ENCODE results near the gene UNC5C. TPM values are rescaled to one million over a fixed set of nuclear protein-coding genes. Genes with fewer than 3 reads are reported as not detected.

Gene UNC5C
- total RNA-seq, 1 experiment from 2014 or later, result 1.0 TPM

- TF ChIP-seq ZSCAN18 (CRISPR knock-in tag; IDR thresholded peaks at IDR 0.05) (no peak), RORB (CRISPR knock-in tag; IDR thresholded peaks at IDR 0.05) (no peak), ZBTB21 (CRISPR knock-in tag; IDR thresholded peaks at IDR 0.05; ENCODE audit: borderline replicate concordance) (no peak), CREB1 (CRISPR knock-in tag; IDR thresholded peaks at IDR 0.05) (no peak), ZNF263 (CRISPR knock-in tag; IDR thresholded peaks at IDR 0.05; ENCODE audit: low read depth) (no peak), ATF1 (CRISPR knock-in tag; IDR thresholded peaks at IDR 0.05) (no peak)
Measured at GRCh38 chr4:95162867-95163266, 385.9 kb downstream of the UNC5C start (continued).

GRCh38 chr4:95161781-95162469 lies 386.8 kb downstream of the UNC5C start:
- Mint-ChIP-seq H3K4me1 (peaks cover 24% of the 10 kb centered on the region), H3K27ac (no peak overlapping the region), H3K36me3 (no peaks in the 10 kb centered on the region), H3K27me3 (ENCODE audit: low read depth) (no peaks in the 10 kb centered on the region), H3K9me3 (no peaks in the 10 kb centered on the region), H3K4me3 (no peak overlapping the region)
- CTCF ChIA-PET, result no interaction called here
- TF ChIP-seq NR1H2 (CRISPR knock-in tag; IDR thresholded peaks at IDR 0.05) (no peak), JUN (CRISPR knock-in tag; IDR thresholded peaks at IDR 0.05) (no peak), GABPB1 (CRISPR knock-in tag; IDR thresholded peaks at IDR 0.05) (no peak), ZMAT4 (CRISPR knock-in tag; IDR thresholded peaks at IDR 0.05) (no peak), CBFB (CRISPR knock-in tag; IDR thresholded peaks at IDR 0.05; ENCODE audit: low read depth) (no peak), ZNF232 (CRISPR knock-in tag; IDR thresholded peaks at IDR 0.05) (no peak)
- ATAC-seq (no peak), DNase-seq (ENCODE audit: low spot score) (no peak)
- POLR2A ChIA-PET, result interaction anchor here (0.6 kb wide), 1 partner anchor 230 kb away, joined by 3 read pairs; no protein-coding TSS in a partner anchor

GRCh38 chr4:95159384-95159783 lies 389.4 kb downstream of the UNC5C start:
- no peaks in the 10 kb centered on the region for H3K36me3 Mint-ChIP-seq
- ATAC-seq, result peak; percentile 53
- no peak overlapping the region for H3K4me3 Mint-ChIP-seq
- DNase-seq (ENCODE audit: low spot score), result no peak
- H3K27ac Mint-ChIP-seq, result no peak overlapping the region
- CTCF ChIA-PET, result no interaction called here
- H3K4me1 Mint-ChIP-seq, result peaks cover 26% of the 10 kb centered on the region
- H3K27me3 Mint-ChIP-seq (ENCODE audit: low read depth), result no peaks in the 10 kb centered on the region
- POLR2A ChIA-PET, result interaction anchor here (0.7 kb wide), 1 partner anchor 49 kb away, joined by 3 read pairs; no protein-coding TSS in a partner anchor
- H3K9me3 Mint-ChIP-seq, result no peaks in the 10 kb centered on the region
- TF ChIP-seq SMAD4 (CRISPR knock-in tag; IDR thresholded peaks at IDR 0.05), result no peak
- TF ChIP-seq FOXK1 (CRISPR knock-in tag; IDR thresholded peaks at IDR 0.05), result no peak
- TF ChIP-seq ETV6 (CRISPR knock-in tag; IDR thresholded peaks at IDR 0.05), result no peak
- no peak for TF ChIP-seq NR2C2 (CRISPR knock-in tag; IDR thresholded peaks at IDR 0.05)
- no peak for TF ChIP-seq CTCF (IDR thresholded peaks at IDR 0.05)
- TF ChIP-seq KAT7 (CRISPR knock-in tag; IDR thresholded peaks at IDR 0.05; ENCODE audit: borderline replicate concordance), result no peak
- no peak for TF ChIP-seq ZNF512 (CRISPR knock-in tag; IDR thresholded peaks at IDR 0.05; ENCODE audit: borderline replicate concordance)
- no peak for TF ChIP-seq NFYB (CRISPR knock-in tag; conservative IDR thresholded peaks at IDR 0.05; ENCODE audit: low read depth)
- TF ChIP-seq TEAD4 (CRISPR knock-in tag; IDR thresholded peaks at IDR 0.05), result no peak
- TF ChIP-seq SMAD3 (CRISPR knock-in tag; IDR thresholded peaks at IDR 0.05; ENCODE audit: borderline replicate concordance), result no peak
- no peak for TF ChIP-seq NR1H2 (CRISPR knock-in tag; IDR thresholded peaks at IDR 0.05)
- no peak for TF ChIP-seq SOX15 (CRISPR knock-in tag; IDR thresholded peaks at IDR 0.05)
- TF ChIP-seq CREB1 (CRISPR knock-in tag; IDR thresholded peaks at IDR 0.05), result no peak
- TF ChIP-seq JAZF1 (CRISPR knock-in tag; IDR thresholded peaks at IDR 0.05), result no peak
- no peak for TF ChIP-seq NR3C1 (CRISPR knock-in tag; conservative IDR thresholded peaks at IDR 0.05; ENCODE audit: low read depth)
- no peak for TF ChIP-seq ZNF532 (CRISPR knock-in tag; IDR thresholded peaks at IDR 0.05; ENCODE audit: borderline replicate concordance)
- TF ChIP-seq ZNF232 (CRISPR knock-in tag; IDR thresholded peaks at IDR 0.05), result no peak
